ENCODE data around the gene NDUFAF5. TPM values are rescaled to one million over a fixed set of nuclear protein-coding genes. Genes with fewer than 3 reads are reported as not detected.

NDUFAF5 gene
- total RNA-seq, 6 donors from 2014 or later, result 12.0 to 53.4 (median 17.7) TPM

DNA sequence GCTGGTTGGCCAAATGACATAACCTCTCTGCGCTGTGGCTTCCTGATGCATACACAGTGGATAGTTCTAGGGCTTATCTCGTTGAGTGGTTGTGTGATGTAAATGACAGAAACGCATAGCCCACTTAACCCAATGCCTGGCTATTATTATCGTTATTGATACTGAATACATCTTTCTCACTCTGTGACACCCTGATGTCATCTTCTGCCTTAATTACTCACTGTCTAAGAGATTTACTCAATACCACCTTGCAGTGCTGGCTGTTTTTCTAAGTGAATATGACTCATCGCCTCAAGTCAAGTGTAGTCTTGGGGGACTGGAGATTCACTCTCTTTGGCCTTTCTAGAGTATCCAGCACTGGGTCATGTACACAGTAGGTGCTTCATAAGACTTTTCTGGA is 73.6 kb downstream of the NDUFAF5 start:
- 91 to 93% methylated on average over 5 of the region's 5 CpGs for WGBS, 2 donors

DNA sequence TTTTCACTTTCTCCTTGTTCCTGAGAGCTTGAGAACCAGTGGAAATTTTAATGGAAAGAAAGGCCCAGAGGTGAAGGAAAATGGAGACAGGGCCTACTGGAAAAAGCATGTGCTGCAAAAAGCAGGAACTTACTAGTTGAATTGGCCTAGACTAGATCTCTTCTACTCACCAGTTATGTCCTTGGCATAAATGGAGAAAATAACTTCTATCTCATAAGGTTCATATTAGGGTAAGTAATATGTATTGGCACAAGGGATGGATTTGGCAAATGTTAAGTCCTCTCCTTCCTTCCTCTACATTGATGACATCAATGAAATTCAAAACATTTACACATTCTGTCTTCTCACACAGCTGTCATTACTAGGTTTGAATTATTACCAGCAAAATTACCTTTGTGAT is 74.0 kb downstream of the NDUFAF5 start:
- DNase-seq (no peak), ATAC-seq (ENCODE audit: low FRiP score in 2 of 2) (no peak)
- no peaks in the 10 kb centered on the region for H3K9me3 ChIP-seq
- no peak overlapping the region for H3K4me3 ChIP-seq
- no peaks in the 10 kb centered on the region for H3K27me3 ChIP-seq
- H3K36me3 ChIP-seq, result no peaks in the 10 kb centered on the region
- TF ChIP-seq POLR2A (IDR thresholded peaks at IDR 0.05) (no peak), EP300 (IDR thresholded peaks at IDR 0.05) (no peak), POLR2AphosphoS5 (IDR thresholded peaks at IDR 0.05) (no peak)
- TF ChIP-seq, protein P1, sequence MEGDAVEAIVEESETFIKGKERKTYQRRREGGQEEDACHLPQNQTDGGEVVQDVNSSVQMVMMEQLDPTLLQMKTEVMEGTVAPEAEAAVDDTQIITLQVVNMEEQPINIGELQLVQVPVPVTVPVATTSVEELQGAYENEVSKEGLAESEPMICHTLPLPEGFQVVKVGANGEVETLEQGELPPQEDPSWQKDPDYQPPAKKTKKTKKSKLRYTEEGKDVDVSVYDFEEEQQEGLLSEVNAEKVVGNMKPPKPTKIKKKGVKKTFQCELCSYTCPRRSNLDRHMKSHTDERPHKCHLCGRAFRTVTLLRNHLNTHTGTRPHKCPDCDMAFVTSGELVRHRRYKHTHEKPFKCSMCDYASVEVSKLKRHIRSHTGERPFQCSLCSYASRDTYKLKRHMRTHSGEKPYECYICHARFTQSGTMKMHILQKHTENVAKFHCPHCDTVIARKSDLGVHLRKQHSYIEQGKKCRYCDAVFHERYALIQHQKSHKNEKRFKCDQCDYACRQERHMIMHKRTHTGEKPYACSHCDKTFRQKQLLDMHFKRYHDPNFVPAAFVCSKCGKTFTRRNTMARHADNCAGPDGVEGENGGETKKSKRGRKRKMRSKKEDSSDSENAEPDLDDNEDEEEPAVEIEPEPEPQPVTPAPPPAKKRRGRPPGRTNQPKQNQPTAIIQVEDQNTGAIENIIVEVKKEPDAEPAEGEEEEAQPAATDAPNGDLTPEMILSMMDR (IDR thresholded peaks at IDR 0.05), result no peak
- H3K27ac ChIP-seq, result no peak overlapping the region
- H3K4me1 ChIP-seq, result peaks cover 0 to 5% (median 2%) of the 10 kb centered on the region in 4 donors

More for the DNA sequence above, 73.6 kb downstream of the NDUFAF5 start:
- ATAC-seq (ENCODE audit: low FRiP score in 2 of 2) (no peak), DNase-seq (no peak)
- TF ChIP-seq POLR2AphosphoS5 (IDR thresholded peaks at IDR 0.05), result no peak
- TF ChIP-seq, protein P1 (IDR thresholded peaks at IDR 0.05), result no peak
- peaks cover 0 to 5% (median 2%) of the 10 kb centered on the region in 4 donors for H3K4me1 ChIP-seq
- H3K9me3 ChIP-seq, result no peaks in the 10 kb centered on the region
- H3K27ac ChIP-seq, result no peak overlapping the region
- no peak overlapping the region for H3K4me3 ChIP-seq
- no peaks in the 10 kb centered on the region for H3K27me3 ChIP-seq
- no peaks in the 10 kb centered on the region for H3K36me3 ChIP-seq

DNA sequence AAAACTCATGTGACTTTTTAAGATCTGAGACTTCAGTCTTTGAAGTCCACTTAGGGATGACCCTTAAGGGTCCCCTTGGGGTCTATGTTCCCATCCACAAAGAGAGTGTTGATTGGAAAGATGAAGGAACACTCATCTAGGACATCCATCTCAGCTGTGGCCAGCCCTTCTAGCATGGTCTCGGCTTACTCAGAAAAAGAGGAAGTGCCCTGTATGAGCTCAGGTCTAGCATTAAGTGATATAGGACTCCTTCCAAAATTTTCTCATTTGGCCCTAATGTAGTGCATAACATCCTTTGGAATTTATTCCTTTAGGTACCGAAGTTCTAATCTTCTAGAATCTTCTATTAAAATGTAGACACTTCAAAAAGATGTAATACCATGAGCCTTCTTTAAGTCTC is 77.4 kb downstream of the NDUFAF5 start:
- DNase-seq (no peak), ATAC-seq (ENCODE audit: low FRiP score in 2 of 2) (no peak)
- H3K4me1 ChIP-seq, result peaks cover 3 to 12% (median 8%) of the 10 kb centered on the region in 4 donors
- H3K9me3 ChIP-seq, result no peaks in the 10 kb centered on the region
- H3K27ac ChIP-seq, result no peak overlapping the region
- H3K27me3 ChIP-seq, result no peaks in the 10 kb centered on the region
- TF ChIP-seq, protein P1 (IDR thresholded peaks at IDR 0.05), result no peak
- TF ChIP-seq EP300 (IDR thresholded peaks at IDR 0.05), result no peak
- no peak for TF ChIP-seq POLR2AphosphoS5 (IDR thresholded peaks at IDR 0.05)
- no peak for TF ChIP-seq POLR2A (IDR thresholded peaks at IDR 0.05)
- WGBS, 2 donors, result 57 to 88% methylated on average over 2 of the region's 2 CpGs
- H3K36me3 ChIP-seq, result no peaks in the 10 kb centered on the region
- no peak overlapping the region for H3K4me3 ChIP-seq

DNA sequence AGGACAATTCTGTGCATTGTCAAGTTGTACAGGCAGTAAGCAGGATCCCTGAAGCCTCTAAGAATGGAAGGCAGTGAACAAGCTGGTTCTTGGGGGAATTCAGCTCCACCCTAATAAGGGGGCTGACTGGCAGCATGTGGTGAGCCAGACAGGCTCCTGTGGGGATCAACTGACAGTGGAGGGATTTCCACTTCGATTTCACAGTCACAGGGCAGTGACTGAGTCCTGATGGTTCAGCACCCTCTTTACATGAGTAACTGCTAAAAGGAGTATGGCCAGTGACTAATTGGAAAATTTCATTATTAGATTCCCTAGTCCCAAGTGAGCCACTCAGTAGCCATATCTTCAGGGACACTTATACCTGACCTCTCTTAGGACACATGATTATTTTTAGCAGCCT is 78.4 kb downstream of the NDUFAF5 start:
- Histone ChIP-seq H3K27ac (no peak overlapping the region), H3K4me3 (no peak overlapping the region), H3K27me3 (no peaks in the 10 kb centered on the region), H3K36me3 (no peaks in the 10 kb centered on the region), H3K9me3 (no peaks in the 10 kb centered on the region), H3K4me1 (peaks cover 3 to 12% (median 7%) of the 10 kb centered on the region in 4 donors)
- TF ChIP-seq POLR2AphosphoS5 (IDR thresholded peaks at IDR 0.05), result no peak
- TF ChIP-seq, protein P1 (IDR thresholded peaks at IDR 0.05), result no peak
- no peak for TF ChIP-seq EP300 (IDR thresholded peaks at IDR 0.05)
- TF ChIP-seq POLR2A (IDR thresholded peaks at IDR 0.05), result no peak
- ATAC-seq (ENCODE audit: low FRiP score in 2 of 2) (no peak), DNase-seq (no peak)
- 69 to 80% methylated on average over 1 of the region's 1 CpG for WGBS, 2 donors

DNA sequence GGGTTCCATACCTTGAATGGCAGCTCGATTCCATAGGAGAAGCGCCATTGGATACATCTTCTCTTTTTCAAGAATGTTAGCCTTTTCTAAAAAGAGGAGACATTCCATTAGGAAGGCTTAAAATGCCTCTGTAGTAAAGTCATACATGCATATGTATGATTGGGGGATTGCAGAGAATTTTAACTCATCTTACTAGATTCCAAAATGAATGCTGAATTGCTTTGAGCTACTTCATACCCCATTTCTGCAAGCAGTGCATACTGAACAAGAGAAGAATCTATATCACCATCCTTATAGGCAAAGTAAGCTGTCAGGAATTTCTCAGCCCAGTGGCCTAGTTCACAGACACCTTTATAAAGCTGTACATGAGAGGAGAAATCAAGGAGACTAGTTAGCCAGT is 80.3 kb downstream of the NDUFAF5 start:
- Histone ChIP-seq H3K9me3 (no peaks in the 10 kb centered on the region), H3K4me3 (no peak overlapping the region), H3K27me3 (no peaks in the 10 kb centered on the region), H3K4me1 (peaks cover 3 to 16% (median 7%) of the 10 kb centered on the region in 4 donors), H3K27ac (no peak overlapping the region), H3K36me3 (no peaks in the 10 kb centered on the region)
- no peak for ATAC-seq (ENCODE audit: low FRiP score in 2 of 2)
- TF ChIP-seq POLR2A (IDR thresholded peaks at IDR 0.05) (no peak), POLR2AphosphoS5 (IDR thresholded peaks at IDR 0.05) (no peak), EP300 (IDR thresholded peaks at IDR 0.05) (no peak)
- TF ChIP-seq, protein P1 (IDR thresholded peaks at IDR 0.05), result no peak
- no peak for DNase-seq
- WGBS, 2 donors, result 86 to 89% methylated on average over 2 of the region's 2 CpGs

Measured in upper lobe of left lung (tissue), 6 donors.